HG02870 (cell line): ENCODE results near the gene TAMALIN.
"Not testable (repeated sequence)": the region's sequence is repeated elsewhere in the genome, so short reads cannot be mapped to it uniquely, and the experiment has no call there.

Experiments used
- ATAC-seq: cut with Tn5 transposase; IDR thresholded peaks from one replicate; pipeline ENCODE4 v1.9.1; 2021; ENCODE audit warnings: mild to moderate bottlenecking, moderate library complexity; ENCODE audit not compliant: unreplicated experiment

TAMALIN gene

DNA sequence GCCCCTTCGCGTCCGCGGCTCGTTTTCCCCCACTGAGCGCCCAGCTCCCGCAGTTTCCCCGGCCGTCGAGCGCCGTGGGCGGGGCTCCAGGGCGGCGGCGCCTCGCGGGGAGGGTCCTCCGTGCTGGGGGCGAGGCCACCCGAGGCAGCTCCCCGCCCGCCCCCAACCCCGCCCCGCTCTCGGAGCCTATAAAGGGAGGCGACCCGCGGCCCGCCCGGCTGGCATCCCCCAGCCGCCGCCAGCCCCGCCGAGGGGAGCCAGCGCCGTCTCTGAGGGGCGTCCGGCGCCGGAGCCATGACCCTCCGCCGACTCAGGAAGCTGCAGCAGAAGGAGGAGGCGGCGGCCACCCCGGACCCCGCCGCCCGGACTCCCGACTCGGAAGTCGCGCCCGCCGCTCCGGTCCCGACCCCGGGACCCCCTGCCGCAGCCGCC is at the start of gene TAMALIN:
Gene TAMALIN, plus strand, starts transcription at position 221 of the 432 bp plus-strand sequence. Its CDS starts 74 bp downstream, at position 295.
- ATAC-seq, result no peak

DNA sequence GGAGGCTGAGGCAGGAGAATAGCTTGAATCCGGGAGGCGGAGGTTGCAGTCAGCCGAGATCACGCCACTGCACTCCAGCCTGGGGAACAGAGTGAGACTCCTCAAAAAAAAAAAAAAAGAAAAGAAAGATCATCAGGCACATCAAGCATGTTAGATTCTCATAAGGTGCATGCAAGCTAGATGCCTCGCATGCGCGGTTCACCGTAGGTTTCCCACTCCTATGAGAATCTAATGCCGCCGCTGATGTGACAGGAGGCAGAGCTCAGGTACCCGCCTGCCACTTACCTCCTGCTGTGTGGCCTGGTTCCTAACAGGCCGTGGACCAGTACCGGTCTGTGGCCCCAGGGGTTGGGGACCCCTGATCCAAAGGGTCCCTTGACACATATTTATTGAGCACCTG is 48.2 kb upstream of the TAMALIN start:
- ATAC-seq, result no peak

DNA sequence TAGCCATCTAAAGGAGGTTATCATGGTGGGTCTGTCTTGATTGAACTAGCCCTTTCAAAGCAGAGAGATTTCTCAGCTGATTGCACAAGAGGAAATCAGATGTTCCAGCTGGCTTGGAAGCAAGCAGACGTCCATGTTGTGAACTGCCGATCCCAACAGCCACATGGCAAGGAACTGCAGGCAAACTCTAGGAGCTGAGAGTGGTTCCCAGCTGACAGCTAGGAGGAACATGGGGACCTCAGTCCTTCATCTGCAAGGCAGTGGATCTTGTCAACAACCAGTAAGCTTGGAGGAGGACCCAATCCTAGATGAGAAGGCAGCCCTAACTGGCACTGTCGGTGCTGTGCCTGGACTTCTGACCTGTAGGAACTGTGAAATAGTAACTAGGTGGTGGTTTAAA is 47.5 kb upstream of the TAMALIN start:
- ATAC-seq, result no peak

DNA sequence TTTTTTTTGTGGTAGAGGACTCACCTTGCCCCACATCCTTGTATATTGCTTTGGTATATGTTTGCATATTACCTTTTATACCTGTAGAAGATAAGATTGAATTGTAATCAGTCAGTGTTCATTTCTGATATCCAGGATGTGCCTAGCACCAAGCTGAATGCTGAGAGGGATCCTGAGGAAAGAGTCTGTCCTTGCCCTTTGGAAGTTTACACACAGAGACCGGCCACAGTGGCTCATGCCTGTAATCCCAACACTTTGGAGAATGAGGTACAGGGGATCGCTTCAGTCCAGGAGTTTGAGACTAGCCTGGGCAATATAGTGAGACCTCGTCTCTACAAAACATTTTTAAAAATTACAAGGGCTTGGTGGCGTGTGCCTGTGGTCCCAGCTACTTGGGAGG is 46.8 kb upstream of the TAMALIN start:
- no peak for ATAC-seq

DNA sequence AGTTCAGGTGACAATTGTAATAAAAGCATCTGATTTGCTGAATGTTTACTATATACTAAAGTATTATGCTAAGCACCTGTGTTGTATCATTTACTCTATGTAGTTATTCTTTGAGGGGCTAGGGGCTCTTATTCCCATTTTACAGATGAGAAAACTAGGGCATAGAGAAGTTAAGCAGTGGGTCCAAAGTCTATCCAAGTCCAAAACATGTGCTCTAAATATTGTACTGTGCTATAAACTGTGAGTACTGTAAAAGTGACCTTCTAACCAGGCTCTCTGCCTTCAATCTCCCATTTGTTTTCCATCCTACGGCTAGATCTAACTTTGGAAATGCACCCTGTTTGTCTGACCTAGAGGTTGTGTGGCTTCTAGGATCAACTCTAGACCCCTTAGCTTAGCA is 46.3 kb upstream of the TAMALIN start:
- no peak for ATAC-seq

DNA sequence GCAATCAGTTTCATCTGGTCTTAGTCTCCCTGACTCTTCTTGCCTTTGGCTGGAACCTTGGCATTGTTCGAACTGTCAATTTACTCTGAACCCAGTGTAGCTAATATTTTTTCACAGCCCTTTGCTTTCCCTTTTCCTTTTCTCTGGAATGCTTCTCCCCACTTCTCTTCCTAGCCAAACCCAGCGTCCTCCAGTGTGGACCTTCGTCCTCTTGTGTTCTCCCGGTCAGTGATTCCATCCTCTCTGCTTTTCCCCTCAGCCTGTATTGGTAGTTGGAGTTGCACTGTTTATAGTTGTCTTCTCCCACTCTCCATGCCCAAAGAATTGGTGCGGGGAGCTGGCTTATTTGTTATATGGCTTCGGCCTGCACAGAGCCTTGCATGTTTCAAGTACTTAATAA is 45.9 kb upstream of the TAMALIN start:
- no peak for ATAC-seq

DNA sequence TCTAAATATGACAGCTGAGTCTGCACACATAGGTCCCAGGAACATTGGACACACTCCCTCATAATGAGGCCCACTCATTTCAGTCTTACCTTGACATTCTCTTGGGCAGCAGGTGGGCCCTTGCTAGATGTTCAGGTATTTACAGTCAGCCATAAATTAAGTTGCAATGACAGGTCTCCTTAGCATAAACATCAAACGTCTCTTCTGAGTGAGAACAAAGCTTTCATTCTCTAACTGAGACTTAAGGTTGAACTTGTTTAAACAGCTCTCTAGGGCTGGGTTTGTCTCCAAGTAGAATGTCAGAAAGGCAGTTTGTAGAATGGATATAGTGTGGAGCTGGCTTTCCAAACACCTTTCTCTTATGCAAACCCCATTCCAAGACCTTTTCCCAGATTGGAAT is 44.9 kb upstream of the TAMALIN start:
- ATAC-seq, result no peak

DNA sequence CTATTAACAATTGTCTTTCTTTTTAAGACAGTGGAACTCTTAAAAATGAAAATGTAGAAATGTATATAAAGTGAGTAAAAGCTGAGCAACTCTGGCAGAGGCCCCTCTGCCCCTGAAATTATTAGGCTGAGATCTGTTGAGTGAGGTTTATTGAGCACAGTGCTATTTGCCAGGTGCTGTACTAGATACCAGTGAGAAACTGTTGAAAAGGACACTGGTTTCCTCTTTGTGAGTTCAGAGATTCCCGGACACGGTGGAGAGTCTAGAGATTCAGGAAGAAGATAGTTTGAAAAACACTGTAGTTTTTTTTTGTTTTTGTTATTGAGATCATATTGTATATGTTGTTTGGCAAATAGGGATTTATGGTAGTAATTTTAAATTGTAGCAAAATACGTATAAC is 44.0 kb upstream of the TAMALIN start:
- ATAC-seq, result no peak

DNA sequence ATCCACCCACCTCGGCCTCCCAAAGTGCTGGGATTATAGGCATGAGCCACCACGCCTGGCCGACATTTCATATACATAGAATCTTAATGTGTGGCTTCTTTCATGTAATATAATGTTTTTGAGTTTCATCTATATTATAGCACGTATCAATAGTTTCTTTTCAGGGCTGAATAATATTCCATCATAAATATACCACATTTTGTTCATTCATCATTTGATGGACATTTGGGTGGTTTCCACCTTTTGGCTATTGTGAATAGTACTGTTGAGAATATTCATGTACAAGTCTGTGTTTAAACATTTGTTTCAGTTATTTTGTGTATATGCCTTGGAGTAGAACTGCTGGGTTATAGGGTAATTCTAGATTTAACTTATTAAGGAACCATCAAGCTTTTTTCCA is 43.3 kb upstream of the TAMALIN start:
- ATAC-seq, result no peak

DNA sequence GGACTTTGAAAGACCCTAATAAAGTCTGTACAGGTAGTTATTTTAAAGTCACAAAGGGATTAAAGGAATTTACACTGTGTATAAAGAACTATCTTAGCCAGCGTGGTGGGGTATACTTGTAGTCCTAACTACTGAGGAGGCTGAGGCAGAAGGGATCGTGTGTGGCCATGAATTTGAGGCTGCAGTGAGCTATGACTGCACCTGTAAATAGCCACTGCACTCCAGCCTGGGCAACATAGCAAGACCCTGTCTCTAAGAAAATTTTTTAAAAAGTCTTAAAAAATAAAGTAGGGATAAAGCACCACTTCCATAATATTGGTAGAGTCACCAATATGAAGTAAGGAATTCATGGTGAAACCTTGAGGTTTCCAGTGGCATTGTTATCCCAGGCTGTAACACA is 37.1 kb upstream of the TAMALIN start:
- ATAC-seq, result no peak

DNA sequence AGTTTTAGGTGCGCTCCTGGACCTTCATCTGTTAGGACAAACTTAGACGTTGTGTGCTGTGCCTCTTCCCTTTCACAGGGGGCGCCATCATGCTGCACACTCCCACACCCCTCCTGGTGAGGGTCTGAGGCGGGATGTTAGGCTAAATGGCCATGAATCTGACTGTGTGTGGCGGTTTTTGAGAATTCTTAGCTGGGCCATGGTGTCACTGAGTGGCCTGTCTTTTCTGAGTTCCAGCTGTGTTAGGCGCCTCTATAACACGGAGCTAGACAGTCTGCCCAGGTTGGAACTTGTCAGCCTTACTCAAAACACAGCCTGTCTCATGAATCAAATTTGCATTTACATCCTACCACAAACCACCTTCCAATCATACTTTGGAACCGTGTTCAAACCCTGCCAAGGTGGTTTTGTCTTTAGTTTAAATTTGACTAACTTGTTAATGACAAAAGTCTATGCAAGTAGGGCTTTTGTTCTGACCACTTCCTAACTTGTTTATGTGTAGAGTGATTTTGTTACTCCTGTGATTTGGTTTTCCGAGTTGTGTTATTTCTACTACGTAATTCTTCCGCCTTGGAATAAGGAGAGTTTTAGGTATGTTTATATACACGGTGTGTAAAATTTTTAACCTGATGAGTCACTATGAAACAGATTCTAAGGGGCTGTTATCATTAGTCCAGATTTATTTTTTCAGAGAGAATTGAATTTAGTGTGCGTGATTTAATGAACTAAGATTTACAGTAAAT is 35.7 kb upstream of the TAMALIN start:
- peak; percentile 97 for ATAC-seq

DNA sequence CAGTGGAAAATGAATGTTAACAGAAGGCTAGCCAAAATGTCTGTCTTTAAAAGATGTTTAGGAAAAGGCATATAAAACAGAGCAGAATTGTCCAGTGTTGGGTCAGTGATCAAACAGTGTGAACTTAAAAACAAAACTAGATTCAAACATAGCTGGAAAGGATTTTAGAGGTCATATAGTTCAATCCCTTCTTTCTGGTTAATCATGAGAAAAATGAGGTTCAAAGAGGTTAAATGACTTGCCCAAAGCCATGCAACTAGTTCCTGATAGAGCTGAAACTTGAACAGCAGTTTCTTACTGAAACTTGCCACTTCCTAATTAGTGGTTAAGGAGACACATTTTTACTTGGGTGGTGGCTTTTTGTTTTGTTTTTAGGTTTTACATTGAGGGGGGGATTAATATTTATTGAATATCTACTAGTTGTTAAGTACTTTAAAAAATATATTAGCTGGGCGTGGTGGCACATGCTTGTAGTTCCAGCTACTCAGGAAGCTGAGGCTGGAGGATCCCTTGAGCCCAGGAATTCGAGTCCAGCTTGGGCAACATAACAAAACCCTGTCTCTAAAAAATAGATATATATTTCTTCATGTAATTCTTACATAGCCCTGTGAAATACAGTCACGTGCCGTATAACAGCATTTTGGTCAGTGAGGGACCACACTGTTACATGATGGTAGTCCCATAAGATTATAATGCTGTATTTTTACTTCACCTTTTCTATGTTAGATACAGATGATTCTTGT is 34.9 kb upstream of the TAMALIN start:
- ATAC-seq, result no peak

DNA sequence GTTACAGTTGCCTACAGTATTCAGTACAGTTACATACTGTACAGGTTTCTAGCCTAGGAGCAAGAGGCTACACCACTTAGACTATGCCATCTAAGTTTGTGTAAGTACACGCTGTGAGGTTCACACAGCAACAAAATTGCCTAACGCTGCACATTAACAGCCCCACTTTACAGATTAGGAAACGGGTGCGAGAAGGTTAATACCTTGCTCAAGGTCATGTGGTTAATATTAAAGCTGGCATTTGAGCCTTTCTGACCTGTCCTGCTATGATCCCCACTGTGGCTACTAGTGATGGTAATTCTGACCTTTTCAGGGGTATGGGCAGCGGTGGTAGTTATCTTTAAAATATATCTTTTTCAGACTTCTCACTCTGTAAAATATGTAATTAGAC is 34.3 kb upstream of the TAMALIN start:
- no peak for ATAC-seq

DNA sequence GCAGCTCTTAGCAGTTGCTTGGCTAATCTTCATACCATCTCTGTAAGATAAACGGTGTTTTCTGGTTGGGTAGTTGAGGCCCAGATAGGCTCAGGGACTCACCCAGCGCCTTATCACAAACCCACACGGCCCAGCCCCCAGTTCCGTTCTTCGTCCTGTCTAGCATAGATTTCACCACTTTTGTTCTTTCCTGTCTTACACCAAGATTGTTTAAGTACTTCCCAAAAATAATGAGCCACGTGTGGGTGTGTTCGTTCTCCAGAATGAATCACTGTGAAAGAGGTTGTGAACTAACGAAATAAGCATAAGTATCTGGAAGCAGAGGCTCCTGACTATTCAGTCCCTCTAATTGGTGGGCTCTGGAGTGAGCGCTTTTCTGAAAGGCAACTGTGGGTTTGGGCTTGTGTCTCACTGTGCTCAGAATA is 33.9 kb upstream of the TAMALIN start:
- no peak for ATAC-seq

DNA sequence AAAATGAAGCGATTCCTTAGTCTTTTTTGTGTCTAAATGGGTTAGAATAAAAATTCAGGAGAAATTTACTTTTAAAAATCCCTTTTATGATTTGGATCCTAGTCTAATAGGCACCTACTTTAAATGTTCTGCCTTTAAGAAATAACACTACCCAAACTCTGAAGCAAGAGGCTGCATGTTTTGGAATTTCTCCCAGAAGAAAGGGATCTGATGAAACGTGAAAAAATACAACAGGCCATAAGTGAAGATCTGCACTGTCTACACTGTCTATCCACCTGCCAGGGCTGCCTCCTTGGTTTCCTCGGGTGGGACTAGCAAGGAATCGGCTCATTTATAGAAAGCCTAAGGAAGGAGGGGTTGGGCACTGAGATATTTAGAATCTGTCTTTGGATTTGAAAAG is 33.2 kb upstream of the TAMALIN start:
- no peak for ATAC-seq

DNA sequence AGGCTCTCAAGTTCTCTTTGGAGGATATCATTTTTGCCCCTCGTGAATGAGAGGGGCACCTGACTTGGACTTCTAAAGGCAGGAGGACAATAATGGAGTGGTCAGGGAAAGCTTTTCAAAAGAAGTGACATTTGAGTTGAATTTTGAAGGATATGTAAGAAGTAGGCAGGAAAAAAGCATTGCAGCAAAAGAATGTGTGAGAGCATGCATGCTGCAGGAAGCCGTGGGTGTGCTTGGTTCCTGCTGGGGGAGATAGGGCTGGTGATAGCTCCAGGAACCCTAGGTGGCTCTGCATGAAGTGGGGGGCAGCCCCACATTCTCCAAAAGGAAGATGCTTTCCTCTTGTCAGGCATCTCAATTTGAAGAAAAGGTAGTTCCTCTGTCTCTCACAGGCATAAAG is 32.1 kb upstream of the TAMALIN start:
- ATAC-seq, result no peak

DNA sequence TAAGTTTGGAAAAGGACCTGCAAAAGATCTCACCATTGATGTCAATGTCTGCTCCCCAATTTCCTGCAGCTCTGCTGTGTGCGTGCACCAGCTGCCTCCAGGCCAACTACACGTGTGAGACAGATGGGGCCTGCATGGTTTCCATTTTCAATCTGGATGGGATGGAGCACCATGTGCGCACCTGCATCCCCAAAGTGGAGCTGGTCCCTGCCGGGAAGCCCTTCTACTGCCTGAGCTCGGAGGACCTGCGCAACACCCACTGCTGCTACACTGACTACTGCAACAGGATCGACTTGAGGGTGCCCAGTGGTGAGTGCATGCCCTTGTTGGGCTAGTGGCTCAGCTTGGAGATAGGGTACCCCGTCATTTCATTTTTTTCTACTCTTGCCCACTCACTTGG is 31.6 kb upstream of the TAMALIN start:
- no peak for ATAC-seq

DNA sequence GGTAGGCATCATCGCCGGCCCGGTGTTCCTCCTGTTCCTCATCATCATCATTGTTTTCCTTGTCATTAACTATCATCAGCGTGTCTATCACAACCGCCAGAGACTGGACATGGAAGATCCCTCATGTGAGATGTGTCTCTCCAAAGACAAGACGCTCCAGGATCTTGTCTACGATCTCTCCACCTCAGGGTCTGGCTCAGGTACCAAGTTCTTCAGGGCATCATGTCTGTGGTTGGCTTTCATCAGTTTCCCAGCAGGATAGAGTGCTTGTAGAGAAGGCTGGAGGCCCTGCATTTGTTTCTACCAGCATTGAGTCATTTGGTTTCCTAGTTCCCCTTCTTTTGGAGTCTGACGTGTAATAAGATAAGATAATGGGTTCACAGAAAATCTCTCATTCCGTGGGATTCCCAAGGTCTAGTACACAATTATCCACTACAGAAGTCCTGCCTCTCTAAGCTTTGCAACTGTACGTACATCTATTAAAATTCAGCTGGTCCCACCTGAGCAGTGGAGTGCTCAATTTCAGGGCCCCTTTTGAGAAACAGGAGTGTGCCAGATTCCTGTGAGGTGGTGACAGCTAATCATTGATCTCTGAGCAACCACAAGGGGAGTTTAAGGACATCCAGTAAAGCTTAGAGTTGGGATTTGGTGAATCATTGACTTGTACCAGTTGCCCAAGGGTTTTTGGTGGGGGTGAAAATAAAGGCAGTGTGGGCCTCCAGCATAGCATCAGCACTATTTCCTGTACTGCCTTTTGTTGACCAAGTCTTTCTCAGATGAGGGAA is 30.2 kb upstream of the TAMALIN start:
- no peak for ATAC-seq

DNA sequence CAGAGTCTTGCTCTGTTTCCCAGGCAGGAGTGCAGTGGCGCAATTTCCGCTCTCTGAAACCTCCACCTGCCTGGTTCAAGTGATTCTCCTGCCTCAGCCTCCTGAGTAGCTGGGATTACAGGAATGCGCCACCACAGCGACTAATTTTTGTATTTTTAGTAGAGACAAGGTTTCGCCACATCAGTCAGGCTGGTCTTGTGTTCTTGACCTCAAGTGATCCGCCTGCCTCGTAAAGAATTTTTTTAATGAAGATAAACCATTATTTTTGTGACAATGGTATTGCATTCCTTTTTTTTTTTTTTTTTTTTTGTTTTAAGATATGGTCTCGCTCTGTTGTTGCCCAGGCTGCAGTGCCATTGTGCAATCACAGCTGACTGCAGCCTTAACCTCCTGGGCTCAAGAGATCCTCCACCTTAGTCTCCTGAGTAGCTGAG is 29.4 kb upstream of the TAMALIN start:
- no peak for ATAC-seq

DNA sequence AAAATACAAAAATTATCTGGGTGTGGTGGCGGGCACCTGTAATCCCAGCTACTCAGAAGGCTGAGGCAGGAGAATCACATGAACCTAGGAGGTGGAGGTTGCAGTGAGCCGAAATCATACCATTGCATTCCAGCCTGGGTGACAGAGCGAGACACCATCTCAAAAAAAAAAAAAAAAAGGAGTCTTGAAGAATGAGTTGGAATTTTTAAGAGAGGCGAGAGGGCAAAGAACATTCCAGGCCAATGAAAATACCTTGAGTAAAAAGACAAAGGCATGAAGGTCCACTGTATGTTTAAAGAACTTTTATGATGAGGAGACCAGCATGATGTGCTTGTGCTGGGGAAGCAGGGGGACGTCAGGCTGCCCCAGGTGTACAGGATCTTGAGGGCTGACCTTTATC is 27.4 kb upstream of the TAMALIN start:
- ATAC-seq, result not testable (repeated sequence)

DNA sequence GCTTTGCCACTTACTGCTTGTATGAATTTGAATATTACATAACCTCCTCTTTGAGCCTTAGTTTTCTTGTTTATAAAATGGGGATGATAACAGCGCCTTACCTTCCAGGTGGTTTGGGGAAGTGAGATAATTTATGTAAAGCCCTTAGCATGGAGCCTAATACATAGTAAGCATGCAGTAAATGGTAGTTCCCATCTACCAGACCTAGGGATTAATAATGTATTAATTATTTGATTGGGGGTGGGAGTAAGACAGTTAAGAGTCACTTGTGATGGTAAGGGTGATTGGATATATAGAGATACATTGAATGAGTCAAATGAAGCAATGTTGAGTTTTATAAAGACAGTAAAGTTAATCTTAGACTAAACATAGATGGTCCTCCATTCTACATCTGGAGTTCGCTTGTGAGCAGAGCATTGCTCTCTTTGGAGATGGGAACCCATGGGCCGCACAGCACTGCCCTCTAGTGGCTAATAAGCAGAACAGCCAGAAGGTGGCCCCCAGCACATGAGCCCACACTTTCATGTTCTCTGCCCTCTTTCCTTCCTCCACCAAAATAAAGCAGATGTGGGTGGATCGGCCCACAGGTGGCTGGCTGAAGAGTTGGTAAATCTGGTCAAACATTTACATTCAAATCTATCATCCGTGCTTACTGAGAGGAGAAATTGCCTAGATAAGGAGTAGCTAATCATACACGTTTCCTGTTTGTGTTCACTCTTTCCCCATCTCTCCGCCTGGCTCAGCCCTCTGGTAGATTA is 26.5 kb upstream of the TAMALIN start:
- ATAC-seq, result peak; percentile 58
